ENCODE results near the gene SMARCAD1.

The SMARCAD1 gene

DNA sequence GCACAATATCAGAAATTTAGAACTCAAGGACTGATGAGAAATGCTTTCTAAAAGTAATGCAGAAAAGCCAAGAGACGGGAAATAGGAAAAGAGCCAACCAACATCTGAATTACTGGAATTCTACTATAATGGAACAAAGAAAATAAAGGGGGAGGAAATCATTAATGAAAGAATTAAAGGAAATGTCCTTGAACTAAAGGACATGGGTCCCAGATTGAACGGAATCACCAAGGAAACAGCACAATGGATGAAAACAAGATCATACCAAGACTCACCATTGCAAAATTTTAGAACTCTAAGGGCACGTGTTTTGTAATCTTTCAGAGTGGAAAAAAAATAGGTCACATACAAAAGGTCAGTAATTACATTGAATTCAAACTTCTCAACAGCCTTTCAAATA, 99.0 kb downstream of the SMARCAD1 start:
- TF ChIP-seq SIN3A (IDR thresholded peaks at IDR 0.05; ENCODE audit: borderline replicate concordance, insufficient read depth, low read length), result no peak

GRCh38 chr4:94307231-94307871, 99.7 kb downstream of the SMARCAD1 start:
- TF ChIP-seq TAF1 (IDR thresholded peaks at IDR 0.05; ENCODE audit: borderline replicate concordance, insufficient read depth, low read length), result no peak
- no peak for TF ChIP-seq REST (IDR thresholded peaks at IDR 0.05; ENCODE audit: insufficient read depth in 1 of 2, low read depth in 2 of 2, low read length in 2 of 2)
- no peak for TF ChIP-seq SIN3A (IDR thresholded peaks at IDR 0.05; ENCODE audit: borderline replicate concordance, insufficient read depth, low read length)
- no peak for TF ChIP-seq FOXP2 (optimal IDR thresholded peaks at IDR 0.05; ENCODE audit: borderline replicate concordance, extremely low read depth, extremely low read length, insufficient read depth)
- TF ChIP-seq POLR2AphosphoS5 (IDR thresholded peaks at IDR 0.05; ENCODE audit: low read depth, low read length), result no peak

- TF ChIP-seq POLR2AphosphoS5 (IDR thresholded peaks at IDR 0.05; ENCODE audit: low read depth, low read length) (no peak), TAF1 (IDR thresholded peaks at IDR 0.05; ENCODE audit: borderline replicate concordance, insufficient read depth, low read length) (no peak), SIN3A (IDR thresholded peaks at IDR 0.05; ENCODE audit: borderline replicate concordance, insufficient read depth, low read length) (no peak), FOXP2 (optimal IDR thresholded peaks at IDR 0.05; ENCODE audit: borderline replicate concordance, extremely low read depth, extremely low read length, insufficient read depth) (no peak), REST (IDR thresholded peaks at IDR 0.05; ENCODE audit: insufficient read depth in 1 of 2, low read depth in 2 of 2, low read length in 2 of 2) (no peak)
These were observed 118.2 kb downstream of the SMARCAD1 start for GRCh38 chr4:94325835-94326234.

GRCh38 chr4:94329933-94330332, 122.3 kb downstream of the SMARCAD1 start:
- TF ChIP-seq POLR2AphosphoS5 (IDR thresholded peaks at IDR 0.05; ENCODE audit: low read depth, low read length) (no peak), TAF1 (IDR thresholded peaks at IDR 0.05; ENCODE audit: borderline replicate concordance, insufficient read depth, low read length) (no peak), FOXP2 (optimal IDR thresholded peaks at IDR 0.05; ENCODE audit: borderline replicate concordance, extremely low read depth, extremely low read length, insufficient read depth) (no peak), SIN3A (IDR thresholded peaks at IDR 0.05; ENCODE audit: borderline replicate concordance, insufficient read depth, low read length) (no peak), REST (IDR thresholded peaks at IDR 0.05; ENCODE audit: insufficient read depth in 1 of 2, low read depth in 2 of 2, low read length in 2 of 2) (no peak)

DNA sequence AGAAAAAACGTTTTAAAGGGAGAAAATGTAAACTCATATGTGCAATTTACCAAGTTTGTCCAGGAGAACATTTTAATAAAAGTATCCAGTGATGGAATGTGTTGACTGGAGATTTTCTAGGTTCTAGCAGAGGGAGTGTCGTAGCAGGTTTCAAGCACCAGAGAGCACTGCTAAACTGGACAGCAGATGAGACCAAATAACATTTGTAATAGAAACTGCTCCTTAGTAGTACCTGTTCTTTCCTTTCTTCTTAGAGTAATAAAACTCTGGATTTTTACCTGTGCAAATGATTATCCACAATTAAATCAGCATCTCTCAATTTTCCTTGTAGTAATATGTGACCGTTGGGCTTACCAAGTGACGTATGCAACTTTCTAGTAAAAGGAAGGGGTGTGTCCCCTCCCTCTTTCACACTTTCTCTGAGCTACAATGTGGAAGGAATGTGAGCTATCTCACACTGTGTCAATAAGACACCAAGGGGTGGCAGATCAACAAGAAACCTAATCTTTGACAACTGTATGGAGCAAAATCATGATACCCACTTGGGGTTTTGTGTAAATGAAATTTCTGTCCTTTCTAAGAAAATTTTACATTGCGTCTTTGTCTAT, 125.4 kb downstream of the SMARCAD1 start:
- TF ChIP-seq REST (IDR thresholded peaks at IDR 0.05; ENCODE audit: insufficient read depth in 1 of 2, low read depth in 2 of 2, low read length in 2 of 2) (no peak), TAF1 (IDR thresholded peaks at IDR 0.05; ENCODE audit: borderline replicate concordance, insufficient read depth, low read length) (no peak), FOXP2 (optimal IDR thresholded peaks at IDR 0.05; ENCODE audit: borderline replicate concordance, extremely low read depth, extremely low read length, insufficient read depth) (no peak), SIN3A (IDR thresholded peaks at IDR 0.05; ENCODE audit: borderline replicate concordance, insufficient read depth, low read length) (no peak), POLR2AphosphoS5 (IDR thresholded peaks at IDR 0.05; ENCODE audit: low read depth, low read length) (no peak)
